ENCODE measurements around the gene RMC1. TPM values are rescaled to one million over a fixed set of nuclear protein-coding genes. Genes with fewer than 3 reads are reported as not detected.

The RMC1 gene
- total RNA-seq, 1 experiment from 2014 or later: 38.4 TPM

DNA sequence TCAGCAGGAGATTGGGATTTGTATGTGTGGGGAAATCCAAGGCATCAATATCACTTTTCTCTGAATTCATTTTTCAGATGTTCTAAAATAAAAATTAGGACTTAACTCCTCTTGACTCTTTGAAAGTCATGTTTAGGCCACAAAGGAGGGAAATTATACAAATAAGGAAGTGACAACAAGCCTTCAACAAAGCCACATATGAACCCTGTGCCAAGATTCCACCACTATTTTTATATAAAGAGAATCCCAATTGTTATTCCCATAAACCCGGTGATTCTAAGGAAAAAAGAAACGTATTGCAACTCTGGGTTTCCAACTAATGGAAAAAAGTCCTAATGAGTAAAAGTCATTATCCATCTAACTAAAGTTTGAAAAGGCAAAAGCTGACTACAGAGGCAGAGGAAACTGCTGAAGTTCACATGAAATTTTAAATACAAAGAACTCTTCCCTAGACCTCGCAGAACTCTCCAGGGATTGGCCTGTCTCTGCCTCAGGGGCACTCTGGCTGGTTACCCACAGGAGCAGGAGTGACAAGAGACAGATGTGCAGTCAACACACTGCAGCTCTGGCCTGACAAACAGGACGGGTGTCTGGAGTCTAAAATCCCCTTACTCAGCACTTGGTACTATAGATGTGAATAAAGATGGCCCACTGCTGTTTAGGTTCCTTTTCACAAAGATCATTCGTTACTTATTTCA is 71.4 kb downstream of the RMC1 start:
- CTCF ChIA-PET: no interaction called here
- Histone ChIP-seq H2AFZ (ENCODE audit: low read depth, low read length, poor library complexity, severe bottlenecking) (no peak overlapping the region), H3K9me3 (ENCODE audit: control insufficient read depth in 1 of 2, insufficient read depth in 1 of 2, low read depth in 1 of 2, low read length in 2 of 2) (no peaks in the 10 kb centered on the region), H3K4me2 (ENCODE audit: low read length) (no peak overlapping the region; the same call in 1 of the 2 replicates), H3K79me2 (ENCODE audit: insufficient read depth, low read length) (peaks cover 22% of the 10 kb centered on the region), H3K9ac (ENCODE audit: low read length) (no peak overlapping the region), H3K4me1 (ENCODE audit: control insufficient read depth in 1 of 2, insufficient read depth in 2 of 2, low read length in 2 of 2) (peaks cover 0 to 7% of the 10 kb centered on the region in 2 experiments; a peak in 2 of 4 replicates), H3K36me3 (ENCODE audit: control insufficient read depth in 1 of 2, insufficient read depth in 2 of 2, low read length in 2 of 2) (peaks cover 7 to 19% of the 10 kb centered on the region in 2 experiments; a peak in 3 of 4 replicates), H4K20me1 (ENCODE audit: insufficient read depth) (no peaks in the 10 kb centered on the region), H3K9me2 (ENCODE audit: insufficient read depth) (no peaks in the 10 kb centered on the region), H3K4me3 (replicated peaks in 1 of 2; ENCODE audit: low read depth in 1 of 2, low read length in 2 of 2) (no peak overlapping the region), H3K27me3 (ENCODE audit: insufficient read depth, low read length) (no peaks in the 10 kb centered on the region), H3K27ac (ENCODE audit: low read depth, low read length) (no peak overlapping the region)
- DNase-seq (ENCODE audit: low read depth, low spot score) (no peak), ATAC-seq (no peak)
- RAD21 ChIA-PET (ENCODE audit: low non-redundant PET in 1 of 2, low total read pairs in 2 of 2, uncharacterized antibody in 2 of 2, unreplicated experiment in 2 of 2): no interaction called here
- intact Hi-C loops (cut with micrococcal nuclease): no loop called here
- POLR2A ChIA-PET: no interaction called here
- no TSS peak for BruUV-seq (replicated peaks)
- TF ChIP-seq EZH2phosphoT487 (IDR thresholded peaks at IDR 0.05; ENCODE audit: borderline replicate concordance) (no peak), EGR1 (IDR thresholded peaks at IDR 0.05; ENCODE audit: low read depth) (no peak), FOSL1 (IDR thresholded peaks at IDR 0.05; ENCODE audit: low read depth) (no peak), RAD21 (IDR thresholded peaks at IDR 0.05; ENCODE audit: low read depth) (no peak), JUND (IDR thresholded peaks at IDR 0.05) (no peak), ZFX (IDR thresholded peaks at IDR 0.05) (no peak), ZNF274 (IDR thresholded peaks at IDR 0.05; ENCODE audit: low read depth, low read length) (no peak), CEBPB (IDR thresholded peaks at IDR 0.05; ENCODE audit: low read depth) (no peak), POLR2A (IDR thresholded peaks at IDR 0.05; ENCODE audit: borderline replicate concordance, extremely low read depth, insufficient read depth, insufficient read length) (no peak), ELF1 (IDR thresholded peaks at IDR 0.05; ENCODE audit: borderline replicate concordance, low read depth) (no peak), SIN3A (IDR thresholded peaks at IDR 0.05; ENCODE audit: low read depth) (no peak), TCF7L2 (IDR thresholded peaks at IDR 0.05; ENCODE audit: borderline replicate concordance, extremely low read depth, insufficient read depth, insufficient read length) (no peak), POLR2AphosphoS5 (IDR thresholded peaks at IDR 0.05; ENCODE audit: low read depth, low read length) (no peak)
- TF ChIP-seq, protein P1, sequence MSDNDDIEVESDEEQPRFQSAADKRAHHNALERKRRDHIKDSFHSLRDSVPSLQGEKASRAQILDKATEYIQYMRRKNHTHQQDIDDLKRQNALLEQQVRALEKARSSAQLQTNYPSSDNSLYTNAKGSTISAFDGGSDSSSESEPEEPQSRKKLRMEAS (IDR thresholded peaks at IDR 0.05): no peak
- TF ChIP-seq, protein P2, sequence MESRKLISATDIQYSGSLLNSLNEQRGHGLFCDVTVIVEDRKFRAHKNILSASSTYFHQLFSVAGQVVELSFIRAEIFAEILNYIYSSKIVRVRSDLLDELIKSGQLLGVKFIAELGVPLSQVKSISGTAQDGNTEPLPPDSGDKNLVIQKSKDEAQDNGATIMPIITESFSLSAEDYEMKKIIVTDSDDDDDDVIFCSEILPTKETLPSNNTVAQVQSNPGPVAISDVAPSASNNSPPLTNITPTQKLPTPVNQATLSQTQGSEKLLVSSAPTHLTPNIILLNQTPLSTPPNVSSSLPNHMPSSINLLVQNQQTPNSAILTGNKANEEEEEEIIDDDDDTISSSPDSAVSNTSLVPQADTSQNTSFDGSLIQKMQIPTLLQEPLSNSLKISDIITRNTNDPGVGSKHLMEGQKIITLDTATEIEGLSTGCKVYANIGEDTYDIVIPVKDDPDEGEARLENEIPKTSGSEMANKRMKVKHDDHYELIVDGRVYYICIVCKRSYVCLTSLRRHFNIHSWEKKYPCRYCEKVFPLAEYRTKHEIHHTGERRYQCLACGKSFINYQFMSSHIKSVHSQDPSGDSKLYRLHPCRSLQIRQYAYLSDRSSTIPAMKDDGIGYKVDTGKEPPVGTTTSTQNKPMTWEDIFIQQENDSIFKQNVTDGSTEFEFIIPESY (IDR thresholded peaks at IDR 0.05; ENCODE audit: extremely low read depth, insufficient replicate concordance, low read length): no peak
- TF ChIP-seq, protein P3, sequence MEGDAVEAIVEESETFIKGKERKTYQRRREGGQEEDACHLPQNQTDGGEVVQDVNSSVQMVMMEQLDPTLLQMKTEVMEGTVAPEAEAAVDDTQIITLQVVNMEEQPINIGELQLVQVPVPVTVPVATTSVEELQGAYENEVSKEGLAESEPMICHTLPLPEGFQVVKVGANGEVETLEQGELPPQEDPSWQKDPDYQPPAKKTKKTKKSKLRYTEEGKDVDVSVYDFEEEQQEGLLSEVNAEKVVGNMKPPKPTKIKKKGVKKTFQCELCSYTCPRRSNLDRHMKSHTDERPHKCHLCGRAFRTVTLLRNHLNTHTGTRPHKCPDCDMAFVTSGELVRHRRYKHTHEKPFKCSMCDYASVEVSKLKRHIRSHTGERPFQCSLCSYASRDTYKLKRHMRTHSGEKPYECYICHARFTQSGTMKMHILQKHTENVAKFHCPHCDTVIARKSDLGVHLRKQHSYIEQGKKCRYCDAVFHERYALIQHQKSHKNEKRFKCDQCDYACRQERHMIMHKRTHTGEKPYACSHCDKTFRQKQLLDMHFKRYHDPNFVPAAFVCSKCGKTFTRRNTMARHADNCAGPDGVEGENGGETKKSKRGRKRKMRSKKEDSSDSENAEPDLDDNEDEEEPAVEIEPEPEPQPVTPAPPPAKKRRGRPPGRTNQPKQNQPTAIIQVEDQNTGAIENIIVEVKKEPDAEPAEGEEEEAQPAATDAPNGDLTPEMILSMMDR (IDR thresholded peaks at IDR 0.05 in 2 of 3, conservative IDR thresholded peaks at IDR 0.05 in 1 of 3; ENCODE audit: borderline replicate concordance in 1 of 3, insufficient read depth in 1 of 3, low read depth in 2 of 3, low read length in 2 of 3): no peak

Measured in HCT116 (cell line).